ENCODE measurements around the gene NOL4L. TPM values are rescaled to one million over a fixed set of nuclear protein-coding genes. Genes with fewer than 3 reads are reported as not detected.

Gene NOL4L
- total RNA-seq, 4 donors from 2014 or later, result 2.6 to 12.8 (median 6.4) TPM

DNA sequence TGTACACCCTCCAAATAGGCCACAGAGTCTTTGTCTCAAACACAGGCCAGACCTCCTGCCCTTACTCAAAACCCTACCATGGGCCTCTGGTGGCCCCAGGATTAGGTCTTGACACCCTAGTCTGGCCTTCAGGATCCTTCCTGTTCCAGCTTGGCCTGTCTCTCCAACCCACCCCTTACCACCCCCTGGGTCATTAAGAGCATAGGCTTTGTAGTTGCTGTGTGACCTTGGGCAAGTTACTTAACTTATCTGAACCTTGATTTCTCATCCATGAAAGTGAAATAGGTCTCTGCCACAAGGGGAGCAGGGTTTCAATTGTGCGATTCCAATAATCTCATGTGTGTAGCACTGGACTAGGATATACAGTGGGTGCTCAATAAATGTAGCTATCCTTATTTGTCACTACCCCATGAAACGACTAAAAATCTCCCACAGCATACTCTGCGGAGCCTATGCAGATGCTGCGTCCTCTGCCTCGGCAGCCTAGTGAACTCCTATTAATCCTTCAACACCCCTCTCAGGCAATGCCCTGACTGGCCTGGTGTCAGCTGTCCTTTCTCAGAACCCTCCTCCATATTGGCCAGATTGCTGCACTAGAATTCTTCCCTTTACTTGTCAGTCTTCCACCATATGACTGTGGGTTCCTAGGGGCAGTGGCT lies 39.7 kb upstream of the NOL4L start:
- no peak overlapping the region for H3K4me3 ChIP-seq
- H3K27ac ChIP-seq, result no peak overlapping the region
- no peak for DNase-seq (ENCODE audit: low spot score in 2 of 2)
- no peaks in the 10 kb centered on the region for H3K9me3 ChIP-seq
- no peaks in the 10 kb centered on the region for H3K36me3 ChIP-seq
- 96% methylated on average over 5 of the region's 5 CpGs for WGBS
- TF ChIP-seq POLR2A (IDR thresholded peaks at IDR 0.05) (no peak), POLR2AphosphoS5 (IDR thresholded peaks at IDR 0.05) (no peak), EP300 (IDR thresholded peaks at IDR 0.05) (no peak)
- TF ChIP-seq, protein P1, sequence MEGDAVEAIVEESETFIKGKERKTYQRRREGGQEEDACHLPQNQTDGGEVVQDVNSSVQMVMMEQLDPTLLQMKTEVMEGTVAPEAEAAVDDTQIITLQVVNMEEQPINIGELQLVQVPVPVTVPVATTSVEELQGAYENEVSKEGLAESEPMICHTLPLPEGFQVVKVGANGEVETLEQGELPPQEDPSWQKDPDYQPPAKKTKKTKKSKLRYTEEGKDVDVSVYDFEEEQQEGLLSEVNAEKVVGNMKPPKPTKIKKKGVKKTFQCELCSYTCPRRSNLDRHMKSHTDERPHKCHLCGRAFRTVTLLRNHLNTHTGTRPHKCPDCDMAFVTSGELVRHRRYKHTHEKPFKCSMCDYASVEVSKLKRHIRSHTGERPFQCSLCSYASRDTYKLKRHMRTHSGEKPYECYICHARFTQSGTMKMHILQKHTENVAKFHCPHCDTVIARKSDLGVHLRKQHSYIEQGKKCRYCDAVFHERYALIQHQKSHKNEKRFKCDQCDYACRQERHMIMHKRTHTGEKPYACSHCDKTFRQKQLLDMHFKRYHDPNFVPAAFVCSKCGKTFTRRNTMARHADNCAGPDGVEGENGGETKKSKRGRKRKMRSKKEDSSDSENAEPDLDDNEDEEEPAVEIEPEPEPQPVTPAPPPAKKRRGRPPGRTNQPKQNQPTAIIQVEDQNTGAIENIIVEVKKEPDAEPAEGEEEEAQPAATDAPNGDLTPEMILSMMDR (IDR thresholded peaks at IDR 0.05), result no peak
- H3K27me3 ChIP-seq, result peaks cover 31% of the 10 kb centered on the region
- H3K4me1 ChIP-seq, result peaks cover 14% of the 10 kb centered on the region

DNA sequence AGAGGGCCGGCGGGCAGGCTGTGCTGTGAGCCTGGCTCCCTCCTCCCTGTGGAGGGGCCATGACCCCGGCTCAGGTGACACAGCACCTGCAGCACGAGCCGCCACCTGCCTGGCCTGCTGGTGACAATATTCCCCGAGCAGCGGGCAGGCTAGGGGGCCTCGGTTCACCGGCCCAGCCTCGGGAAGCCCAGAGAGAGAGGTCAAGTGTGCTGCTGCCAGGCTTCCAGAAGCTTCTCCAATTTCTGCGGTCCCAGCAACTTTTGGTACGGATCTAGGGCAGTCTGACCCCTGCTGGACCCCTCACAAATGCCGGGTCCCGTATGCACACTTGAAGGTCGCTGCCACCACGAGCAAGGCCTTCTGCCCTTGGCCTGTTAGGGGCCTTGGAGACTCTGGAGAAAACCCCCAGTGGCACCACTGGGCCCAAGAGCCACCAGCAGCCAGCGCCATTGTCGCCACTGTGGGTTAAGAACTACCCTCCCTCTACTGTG lies 38.6 kb upstream of the NOL4L start:
- peaks cover 42% of the 10 kb centered on the region for H3K27me3 ChIP-seq
- H3K4me1 ChIP-seq, result peaks cover 14% of the 10 kb centered on the region
- no peak for DNase-seq (ENCODE audit: low spot score in 2 of 2)
- 54% methylated on average over 8 of the region's 18 CpGs for WGBS
- no peak overlapping the region for H3K4me3 ChIP-seq
- no peaks in the 10 kb centered on the region for H3K9me3 ChIP-seq
- H3K27ac ChIP-seq, result no peak overlapping the region
- TF ChIP-seq, protein P1 (IDR thresholded peaks at IDR 0.05), result no peak
- TF ChIP-seq POLR2A (IDR thresholded peaks at IDR 0.05), result no peak
- TF ChIP-seq POLR2AphosphoS5 (IDR thresholded peaks at IDR 0.05), result no peak
- TF ChIP-seq EP300 (IDR thresholded peaks at IDR 0.05), result no peak
- no peaks in the 10 kb centered on the region for H3K36me3 ChIP-seq

DNA sequence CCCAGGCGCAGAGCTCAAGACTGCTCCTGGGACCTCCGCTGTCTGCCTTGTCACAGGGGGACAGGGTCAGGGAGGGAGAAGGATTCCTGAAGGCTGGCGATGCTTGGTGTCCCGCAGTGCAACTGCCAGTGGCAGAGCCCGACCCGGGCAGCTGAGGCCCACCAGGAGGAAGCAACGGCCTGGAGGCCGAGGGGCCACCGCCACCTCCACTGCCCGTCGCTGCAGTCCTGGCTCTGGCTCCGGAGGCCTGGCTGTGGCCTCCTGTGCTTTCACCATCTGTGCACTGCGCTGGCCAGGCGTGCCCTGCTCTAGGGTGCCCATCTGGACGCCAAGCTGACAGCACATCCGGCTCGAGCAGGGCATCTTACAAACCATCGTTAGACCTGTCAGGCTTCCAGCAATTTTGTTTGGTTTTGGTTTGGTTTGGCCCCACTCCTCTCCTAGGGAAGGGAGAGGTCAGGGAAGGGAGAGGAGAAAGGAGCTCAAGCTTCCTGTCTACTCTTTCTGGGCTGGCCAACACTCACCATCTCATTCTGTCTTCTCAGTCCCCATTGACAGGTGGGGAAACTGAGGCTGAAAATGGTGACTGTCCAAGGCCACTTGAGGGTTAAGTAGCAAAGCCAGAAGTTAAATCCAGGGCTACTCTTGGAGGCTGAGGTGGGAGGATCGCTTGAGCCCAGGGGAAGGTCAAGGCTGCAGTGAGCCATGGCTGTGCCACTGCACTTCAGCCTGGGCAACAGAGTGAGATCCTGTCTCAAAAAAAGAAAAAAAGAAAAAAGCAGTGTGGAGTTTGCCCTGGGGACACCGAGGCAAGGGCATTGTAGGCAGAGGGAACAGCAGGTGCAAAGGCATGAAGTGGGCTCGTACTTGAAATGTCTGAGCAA lies 37.7 kb upstream of the NOL4L start:
- H3K27me3 ChIP-seq, result peaks cover 39% of the 10 kb centered on the region
- no peak for DNase-seq (ENCODE audit: low spot score in 2 of 2)

DNA sequence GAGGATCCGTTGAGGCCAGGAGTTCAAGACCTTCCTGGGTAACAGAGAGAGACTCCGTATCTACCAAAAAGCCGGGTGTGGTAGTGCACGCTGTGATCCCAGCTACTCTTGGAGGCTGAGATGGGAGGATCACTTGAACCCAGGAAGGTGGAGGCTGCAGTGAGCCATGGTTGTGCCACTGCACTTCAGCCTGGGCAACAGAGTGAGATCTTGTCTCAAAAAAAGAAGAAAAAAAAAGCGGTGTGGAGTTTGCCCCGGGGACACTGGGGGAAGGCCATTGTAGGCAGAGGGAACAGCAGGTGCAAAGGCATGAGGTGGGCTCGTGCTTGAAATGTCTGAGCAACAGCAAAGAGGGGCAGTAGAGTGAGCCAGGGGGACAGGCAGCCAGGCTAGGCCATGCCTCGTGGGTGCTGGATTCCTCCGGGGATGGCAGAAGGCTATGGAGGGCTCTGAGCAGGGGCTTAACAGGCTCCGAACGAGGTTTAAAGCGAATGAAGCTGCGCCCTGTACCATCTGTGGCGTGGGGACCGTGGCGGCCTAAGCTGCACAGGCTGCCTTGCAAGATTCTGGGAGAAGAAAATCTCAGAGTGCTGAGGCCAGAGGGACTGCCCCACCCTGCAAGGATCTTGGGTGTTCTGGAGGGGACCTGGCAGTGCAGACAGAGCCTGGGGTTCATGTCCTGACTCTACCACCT lies 36.9 kb upstream of the NOL4L start:
- H3K36me3 ChIP-seq, result no peaks in the 10 kb centered on the region
- TF ChIP-seq POLR2A (IDR thresholded peaks at IDR 0.05), result no peak
- TF ChIP-seq POLR2AphosphoS5 (IDR thresholded peaks at IDR 0.05), result no peak
- TF ChIP-seq EP300 (IDR thresholded peaks at IDR 0.05), result no peak
- TF ChIP-seq, protein P1 (IDR thresholded peaks at IDR 0.05), result no peak
- H3K4me3 ChIP-seq, result no peak overlapping the region
- H3K9me3 ChIP-seq, result no peaks in the 10 kb centered on the region
- H3K4me1 ChIP-seq, result peaks cover 3% of the 10 kb centered on the region
- peaks cover 31% of the 10 kb centered on the region for H3K27me3 ChIP-seq
- 80% methylated on average over 16 of the region's 16 CpGs for WGBS
- no peak overlapping the region for H3K27ac ChIP-seq
- no peak for DNase-seq (ENCODE audit: low spot score in 2 of 2)

More for the DNA sequence above, 37.7 kb upstream of the NOL4L start:
- Histone ChIP-seq H3K27ac (no peak overlapping the region), H3K9me3 (no peaks in the 10 kb centered on the region), H3K4me3 (no peak overlapping the region), H3K4me1 (peaks cover 10% of the 10 kb centered on the region), H3K36me3 (no peaks in the 10 kb centered on the region)
- TF ChIP-seq POLR2AphosphoS5 (IDR thresholded peaks at IDR 0.05), result no peak
- TF ChIP-seq EP300 (IDR thresholded peaks at IDR 0.05), result no peak
- TF ChIP-seq POLR2A (IDR thresholded peaks at IDR 0.05), result no peak
- TF ChIP-seq, protein P1 (IDR thresholded peaks at IDR 0.05), result no peak
- 76% methylated on average over 11 of the region's 21 CpGs for WGBS

Data from suprapubic skin (tissue), 4 donors.